Brain microvascular endothelial cell (primary cell): ENCODE results near the gene OR5I1.

Experiments used
- DNase-seq: peaks from one replicate; pipeline ENCODE4 v3.0.0-alpha.2; 2020
- H3K27ac ChIP-seq: fragments of 250-450 bp; sonication (Bioruptor Pico); 2 replicates; pipeline ENCODE4 v1.5.1; 2020; ENCODE audit warnings: mild to moderate bottlenecking, moderate library complexity
- H3K27me3 ChIP-seq: fragments of 250-450 bp; sonication (Bioruptor Pico); replicated peaks from 2 replicates; pipeline ENCODE4 v1.5.1; 2020; ENCODE audit warnings: mild to moderate bottlenecking
- H3K36me3 ChIP-seq: fragments of 250-450 bp; sonication (Bioruptor Pico); replicated peaks from 2 replicates; pipeline ENCODE4 v1.5.1; 2020; ENCODE audit warnings: mild to moderate bottlenecking
- H3K4me3 ChIP-seq: 2 replicates; pipeline ENCODE4 v1.5.1; 2011; ENCODE audit warnings: low read depth, mild to moderate bottlenecking, control low read depth, low read length, moderate library complexity
- CTCF ChIP-seq: IDR thresholded peaks from 2 replicates; pipeline ENCODE4 v1.5.1; 2011; ENCODE audit warnings: low read depth, mild to moderate bottlenecking, moderate library complexity, low read length, control low read depth, inconsistent platforms; ENCODE audit errors: missing control alignments
- in situ Hi-C: cut with HindIII; loops from 2 replicates; pipeline ENCODE4 v1.10.0; 2017; ENCODE audit warnings: low sequenced_read_pairs, low pct_ligation_motif_present

The OR5I1 gene

GRCh38 chr11:55936300-55936699 lies at the start of gene OR5I1:
OR5I1 (minus strand) TSS chr11:55936400; CDS start chr11:55936400, 0 bp downstream.
- TF ChIP-seq CTCF: no peak
- H3K4me3 ChIP-seq: no peak within 1 kb of the TSS
- no peak for DNase-seq
- no peak within 1 kb of the TSS for H3K27ac ChIP-seq
- H3K27me3 ChIP-seq: no peaks in the 10 kb centered on the region
- H3K36me3 ChIP-seq: no peaks in the 10 kb centered on the region
- in situ Hi-C loops: no loop called here

GRCh38 chr11:55970935-55971334 lies 34.7 kb upstream of the OR5I1 start:
- in situ Hi-C loops: no loop called here
- TF ChIP-seq CTCF: no peak
- no peaks in the 10 kb centered on the region for H3K27me3 ChIP-seq
- no peaks in the 10 kb centered on the region for H3K36me3 ChIP-seq
- DNase-seq: no peak
- no peak overlapping the region for H3K27ac ChIP-seq
- no peak overlapping the region for H3K4me3 ChIP-seq

GRCh38 chr11:55969845-55970244 lies 33.6 kb upstream of the OR5I1 start, which contains the start of gene OR10AG1:
OR10AG1 (minus strand) TSS chr11:55969945; CDS start chr11:55969907, 38 bp downstream.
- Histone ChIP-seq H3K27ac (no peak within 1 kb of the TSS), H3K4me3 (no peak within 1 kb of the TSS), H3K27me3 (no peaks in the 10 kb centered on the region), H3K36me3 (no peaks in the 10 kb centered on the region)
- TF ChIP-seq CTCF: no peak
- in situ Hi-C loops: no loop called here
- no peak for DNase-seq

- no peak for DNase-seq
- Histone ChIP-seq H3K27me3 (no peaks in the 10 kb centered on the region), H3K27ac (no peak overlapping the region), H3K36me3 (no peaks in the 10 kb centered on the region), H3K4me3 (no peak overlapping the region)
- in situ Hi-C loops: no loop called here
- TF ChIP-seq CTCF: no peak
These were observed 31.7 kb upstream of the OR5I1 start for GRCh38 chr11:55967914-55968313.

- in situ Hi-C loops: no loop called here
- no peak for DNase-seq
These were observed 30.2 kb upstream of the OR5I1 start for GRCh38 chr11:55966391-55966790.

More at GRCh38 chr11:55966391-55966790, 30.2 kb upstream of the OR5I1 start:
- H3K27ac ChIP-seq: no peak overlapping the region
- no peak overlapping the region for H3K4me3 ChIP-seq
- no peaks in the 10 kb centered on the region for H3K27me3 ChIP-seq
- TF ChIP-seq CTCF: no peak
- no peaks in the 10 kb centered on the region for H3K36me3 ChIP-seq
